T-helper 9 cell (primary cell): Measurements from ENCODE around the gene DRAP1.

Experiments
- DNase-seq: peaks from one replicate; pipeline ENCODE4 v3.0.0-alpha.2; 2020

The DRAP1 gene

GRCh38 chr11:65965986-65966762 is 46.9 kb downstream of the DRAP1 start:
- DNase-seq: no peak

GRCh38 chr11:65967329-65967934 is 48.2 kb downstream of the DRAP1 start:
- DNase-seq: no peak

GRCh38 chr11:65968600-65969482 is 49.6 kb downstream of the DRAP1 start:
- DNase-seq: no peak
